ENCODE measurements around the gene LUC7L.
A peak's percentile ranks its signal among the peaks of the same experiment; 100 is the strongest.
"Not testable (repeated sequence)": the region's sequence is repeated elsewhere in the genome, so short reads cannot be mapped to it uniquely, and the experiment has no call there.

LUC7L gene

DNA sequence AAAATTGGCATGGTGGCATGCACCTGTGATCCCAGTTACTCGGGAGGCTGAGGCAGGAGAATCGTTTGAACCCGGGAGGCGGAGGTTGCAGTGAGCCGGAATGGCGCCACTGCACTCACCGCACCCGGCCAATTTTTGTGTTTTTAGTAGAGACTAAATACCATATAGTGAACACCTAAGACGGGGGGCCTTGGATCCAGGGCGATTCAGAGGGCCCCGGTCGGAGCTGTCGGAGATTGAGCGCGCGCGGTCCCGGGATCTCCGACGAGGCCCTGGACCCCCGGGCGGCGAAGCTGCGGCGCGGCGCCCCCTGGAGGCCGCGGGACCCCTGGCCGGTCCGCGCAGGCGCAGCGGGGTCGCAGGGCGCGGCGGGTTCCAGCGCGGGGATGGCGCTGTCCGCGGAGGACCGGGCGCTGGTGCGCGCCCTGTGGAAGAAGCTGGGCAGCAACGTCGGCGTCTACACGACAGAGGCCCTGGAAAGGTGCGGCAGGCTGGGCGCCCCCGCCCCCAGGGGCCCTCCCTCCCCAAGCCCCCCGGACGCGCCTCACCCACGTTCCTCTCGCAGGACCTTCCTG is 49.1 kb downstream of the LUC7L start, which contains the start of gene HBQ1:
Gene HBQ1 (plus strand): TSS at position 359 of the 575 bp plus-strand sequence. CDS start 28 bp downstream, at position 387.
- DNase-seq (ENCODE audit: low read depth in 2 of 2) = peak in 1 of 2 donors; percentile 46

DNA sequence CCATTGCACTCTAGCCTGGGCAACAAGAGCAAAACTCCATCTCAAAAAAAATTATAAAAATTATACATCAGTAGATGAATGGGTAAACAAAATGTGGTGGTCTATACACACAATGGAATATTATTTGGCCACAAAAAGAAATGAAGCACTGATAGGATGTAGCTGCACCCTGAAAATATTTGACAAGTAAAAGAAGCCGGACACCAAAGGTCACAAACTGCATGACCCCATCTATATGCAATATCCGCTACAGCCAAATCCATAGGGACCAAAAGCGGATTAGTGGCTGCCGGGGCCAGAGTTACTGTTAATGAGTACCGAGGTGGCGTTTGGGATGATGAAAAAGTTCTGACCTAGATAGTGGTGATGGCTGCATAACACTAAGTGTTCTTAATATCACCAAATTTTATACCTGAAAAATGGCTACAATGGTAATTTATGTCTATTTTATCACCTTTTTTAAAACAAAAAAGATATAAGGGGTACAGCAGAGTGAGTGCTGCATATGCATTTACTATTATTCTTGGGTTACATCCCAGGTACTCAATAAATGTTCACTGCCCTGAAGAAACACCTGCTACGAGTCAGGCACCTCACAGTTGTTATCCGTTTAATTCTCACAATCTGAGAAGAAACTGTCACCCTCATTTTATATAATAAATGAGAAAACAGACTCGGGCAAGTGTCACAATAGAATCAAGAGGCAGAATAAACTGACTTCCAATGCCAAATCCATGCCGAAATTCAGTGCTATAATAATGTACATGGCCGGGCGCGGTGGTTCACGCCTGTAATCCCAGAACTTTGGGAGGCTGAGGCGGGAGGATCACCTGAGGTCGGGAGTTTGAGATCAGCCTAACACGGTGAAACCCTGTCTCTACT is 49.8 kb downstream of the LUC7L start:
- DNase-seq (ENCODE audit: low read depth in 2 of 2) = no peak

DNA sequence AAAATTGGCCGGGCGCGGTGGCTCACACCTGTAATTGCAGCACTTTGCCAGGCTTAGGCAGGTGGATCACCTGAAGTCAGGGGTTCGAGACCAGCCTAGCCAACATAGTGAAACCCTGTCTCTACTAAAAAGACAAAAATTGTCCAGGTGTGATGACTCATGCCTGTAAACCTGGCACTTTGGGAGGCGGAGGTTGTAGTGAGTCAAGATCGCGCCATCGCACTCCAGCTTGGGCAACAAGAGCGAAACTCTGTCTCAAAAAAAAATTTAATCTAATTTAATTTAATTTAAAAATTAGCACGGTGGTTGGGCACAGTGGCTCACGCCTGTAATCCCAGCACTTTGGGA is 50.6 kb downstream of the LUC7L start:
- no peak for DNase-seq (ENCODE audit: low read depth in 2 of 2)

DNA sequence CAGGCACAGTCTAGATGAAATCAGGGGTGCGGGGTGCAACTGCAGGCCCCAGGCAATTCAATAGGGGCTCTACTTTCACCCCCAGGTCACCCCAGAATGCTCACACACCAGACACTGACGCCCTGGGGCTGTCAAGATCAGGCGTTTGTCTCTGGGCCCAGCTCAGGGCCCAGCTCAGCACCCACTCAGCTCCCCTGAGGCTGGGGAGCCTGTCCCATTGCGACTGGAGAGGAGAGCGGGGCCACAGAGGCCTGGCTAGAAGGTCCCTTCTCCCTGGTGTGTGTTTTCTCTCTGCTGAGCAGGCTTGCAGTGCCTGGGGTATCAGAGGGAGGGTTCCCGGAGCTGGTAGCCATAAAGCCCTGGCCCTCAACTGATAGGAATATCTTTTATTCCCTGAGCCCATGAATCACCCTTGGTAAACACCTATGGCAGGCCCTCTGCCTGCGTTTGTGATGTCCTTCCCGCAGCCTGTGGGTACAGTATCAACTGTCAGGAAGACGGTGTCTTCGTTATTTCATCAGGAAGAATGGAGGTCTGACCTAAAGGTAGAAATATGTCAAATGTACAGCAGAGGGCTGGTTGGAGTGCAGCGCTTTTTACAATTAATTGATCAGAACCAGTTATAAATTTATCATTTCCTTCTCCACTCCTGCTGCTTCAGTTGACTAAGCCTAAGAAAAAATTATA is 51.1 kb downstream of the LUC7L start:
- no peak for DNase-seq (ENCODE audit: low read depth in 2 of 2)

DNA sequence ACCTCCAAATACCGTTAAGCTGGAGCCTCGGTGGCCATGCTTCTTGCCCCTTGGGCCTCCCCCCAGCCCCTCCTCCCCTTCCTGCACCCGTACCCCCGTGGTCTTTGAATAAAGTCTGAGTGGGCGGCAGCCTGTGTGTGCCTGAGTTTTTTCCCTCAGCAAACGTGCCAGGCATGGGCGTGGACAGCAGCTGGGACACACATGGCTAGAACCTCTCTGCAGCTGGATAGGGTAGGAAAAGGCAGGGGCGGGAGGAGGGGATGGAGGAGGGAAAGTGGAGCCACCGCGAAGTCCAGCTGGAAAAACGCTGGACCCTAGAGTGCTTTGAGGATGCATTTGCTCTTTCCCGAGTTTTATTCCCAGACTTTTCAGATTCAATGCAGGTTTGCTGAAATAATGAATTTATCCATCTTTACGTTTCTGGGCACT is 51.8 kb downstream of the LUC7L start:
- DNase-seq (ENCODE audit: low read depth in 2 of 2) = no peak

DNA sequence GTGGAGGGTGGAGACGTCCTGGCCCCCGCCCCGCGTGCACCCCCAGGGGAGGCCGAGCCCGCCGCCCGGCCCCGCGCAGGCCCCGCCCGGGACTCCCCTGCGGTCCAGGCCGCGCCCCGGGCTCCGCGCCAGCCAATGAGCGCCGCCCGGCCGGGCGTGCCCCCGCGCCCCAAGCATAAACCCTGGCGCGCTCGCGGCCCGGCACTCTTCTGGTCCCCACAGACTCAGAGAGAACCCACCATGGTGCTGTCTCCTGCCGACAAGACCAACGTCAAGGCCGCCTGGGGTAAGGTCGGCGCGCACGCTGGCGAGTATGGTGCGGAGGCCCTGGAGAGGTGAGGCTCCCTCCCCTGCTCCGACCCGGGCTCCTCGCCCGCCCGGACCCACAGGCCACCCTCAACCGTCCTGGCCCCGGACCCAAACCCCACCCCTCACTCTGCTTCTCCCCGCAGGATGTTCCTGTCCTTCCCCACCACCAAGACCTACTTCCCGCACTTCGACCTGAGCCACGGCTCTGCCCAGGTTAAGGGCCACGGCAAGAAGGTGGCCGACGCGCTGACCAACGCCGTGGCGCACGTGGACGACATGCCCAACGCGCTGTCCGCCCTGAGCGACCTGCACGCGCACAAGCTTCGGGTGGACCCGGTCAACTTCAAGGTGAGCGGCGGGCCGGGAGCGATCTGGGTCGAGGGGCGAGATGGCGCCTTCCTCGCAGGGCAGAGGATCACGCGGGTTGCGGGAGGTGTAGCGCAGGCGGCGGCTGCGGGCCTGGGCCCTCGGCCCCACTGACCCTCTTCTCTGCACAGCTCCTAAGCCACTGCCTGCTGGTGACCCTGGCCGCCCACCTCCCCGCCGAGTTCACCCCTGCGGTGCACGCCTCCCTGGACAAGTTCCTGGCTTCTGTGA is 52.5 kb downstream of the LUC7L start, which contains the start of gene HBA1:
Gene HBA1 (plus strand): TSS at position 204 of the 906 bp plus-strand sequence. CDS start 37 bp downstream, at position 241.
- DNase-seq (ENCODE audit: low read depth in 2 of 2) = not testable (repeated sequence)

DNA sequence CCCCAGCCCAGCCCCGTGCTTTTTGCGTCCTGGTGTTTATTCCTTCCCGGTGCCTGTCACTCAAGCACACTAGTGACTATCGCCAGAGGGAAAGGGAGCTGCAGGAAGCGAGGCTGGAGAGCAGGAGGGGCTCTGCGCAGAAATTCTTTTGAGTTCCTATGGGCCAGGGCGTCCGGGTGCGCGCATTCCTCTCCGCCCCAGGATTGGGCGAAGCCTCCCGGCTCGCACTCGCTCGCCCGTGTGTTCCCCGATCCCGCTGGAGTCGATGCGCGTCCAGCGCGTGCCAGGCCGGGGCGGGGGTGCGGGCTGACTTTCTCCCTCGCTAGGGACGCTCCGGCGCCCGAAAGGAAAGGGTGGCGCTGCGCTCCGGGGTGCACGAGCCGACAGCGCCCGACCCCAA is 53.2 kb downstream of the LUC7L start:
- not testable (repeated sequence) for DNase-seq (ENCODE audit: low read depth in 2 of 2)

DNA sequence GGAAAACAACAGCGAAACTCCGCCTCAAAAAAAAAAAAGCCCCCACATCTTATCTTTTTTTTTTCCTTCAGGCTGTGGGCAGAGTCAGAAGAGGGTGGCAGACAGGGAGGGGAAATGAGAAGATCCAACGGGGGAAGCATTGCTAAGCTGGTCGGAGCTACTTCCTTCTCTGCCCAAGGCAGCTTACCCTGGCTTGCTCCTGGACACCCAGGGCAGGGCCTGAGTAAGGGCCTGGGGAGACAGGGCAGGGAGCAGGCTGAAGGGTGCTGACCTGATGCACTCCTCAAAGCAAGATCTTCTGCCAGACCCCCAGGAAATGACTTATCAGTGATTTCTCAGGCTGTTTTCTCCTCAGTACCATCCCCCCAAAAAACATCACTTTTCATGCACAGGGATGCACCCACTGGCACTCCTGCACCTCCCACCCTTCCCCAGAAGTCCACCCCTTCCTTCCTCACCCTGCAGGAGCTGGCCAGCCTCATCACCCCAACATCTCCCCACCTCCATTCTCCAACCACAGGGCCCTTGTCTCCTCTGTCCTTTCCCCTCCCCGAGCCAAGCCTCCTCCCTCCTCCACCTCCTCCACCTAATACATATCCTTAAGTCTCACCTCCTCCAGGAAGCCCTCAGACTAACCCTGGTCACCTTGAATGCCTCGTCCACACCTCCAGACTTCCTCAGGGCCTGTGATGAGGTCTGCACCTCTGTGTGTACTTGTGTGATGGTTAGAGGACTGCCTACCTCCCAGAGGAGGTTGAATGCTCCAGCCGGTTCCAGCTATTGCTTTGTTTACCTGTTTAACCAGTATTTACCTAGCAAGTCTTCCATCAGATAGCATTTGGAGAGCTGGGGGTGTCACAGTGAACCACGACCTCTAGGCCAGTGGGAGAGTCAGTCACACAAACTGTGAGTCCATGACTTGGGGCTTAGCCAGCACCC is 54.0 kb downstream of the LUC7L start:
- no peak for DNase-seq (ENCODE audit: low read depth in 2 of 2)

DNA sequence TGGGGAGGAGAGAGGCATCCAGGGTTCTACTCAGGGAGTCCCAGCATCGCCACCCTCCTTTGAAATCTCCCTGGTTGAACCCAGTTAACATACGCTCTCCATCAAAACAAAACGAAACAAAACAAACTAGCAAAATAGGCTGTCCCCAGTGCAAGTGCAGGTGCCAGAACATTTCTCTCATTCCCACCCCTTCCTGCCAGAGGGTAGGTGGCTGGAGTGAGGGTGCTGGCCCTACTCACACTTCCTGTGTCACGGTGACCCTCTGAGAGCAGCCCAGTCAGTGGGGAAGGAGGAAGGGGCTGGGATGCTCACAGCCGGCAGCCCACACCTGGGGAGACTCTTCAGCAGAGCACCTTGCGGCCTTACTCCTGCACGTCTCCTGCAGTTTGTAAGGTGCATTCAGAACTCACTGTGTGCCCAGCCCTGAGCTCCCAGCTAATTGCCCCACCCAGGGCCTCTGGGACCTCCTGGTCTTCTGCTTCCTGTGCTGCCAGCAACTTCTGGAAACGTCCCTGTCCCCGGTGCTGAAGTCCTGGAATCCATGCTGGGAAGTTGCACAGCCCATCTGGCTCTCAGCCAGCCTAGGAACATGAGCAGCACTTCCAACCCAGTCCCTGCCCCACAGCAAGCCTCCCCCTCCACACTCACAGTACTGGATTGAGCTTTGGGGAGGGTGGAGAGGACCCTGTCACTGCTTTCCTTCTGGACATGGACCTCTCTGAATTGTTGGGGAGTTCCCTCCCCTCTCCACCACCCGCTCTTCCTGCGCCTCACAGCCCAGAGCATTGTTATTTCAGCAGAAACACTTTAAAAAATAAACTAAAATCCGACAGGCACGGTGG is 55.1 kb downstream of the LUC7L start:
- not testable (repeated sequence) for DNase-seq (ENCODE audit: low read depth in 2 of 2)

DNA sequence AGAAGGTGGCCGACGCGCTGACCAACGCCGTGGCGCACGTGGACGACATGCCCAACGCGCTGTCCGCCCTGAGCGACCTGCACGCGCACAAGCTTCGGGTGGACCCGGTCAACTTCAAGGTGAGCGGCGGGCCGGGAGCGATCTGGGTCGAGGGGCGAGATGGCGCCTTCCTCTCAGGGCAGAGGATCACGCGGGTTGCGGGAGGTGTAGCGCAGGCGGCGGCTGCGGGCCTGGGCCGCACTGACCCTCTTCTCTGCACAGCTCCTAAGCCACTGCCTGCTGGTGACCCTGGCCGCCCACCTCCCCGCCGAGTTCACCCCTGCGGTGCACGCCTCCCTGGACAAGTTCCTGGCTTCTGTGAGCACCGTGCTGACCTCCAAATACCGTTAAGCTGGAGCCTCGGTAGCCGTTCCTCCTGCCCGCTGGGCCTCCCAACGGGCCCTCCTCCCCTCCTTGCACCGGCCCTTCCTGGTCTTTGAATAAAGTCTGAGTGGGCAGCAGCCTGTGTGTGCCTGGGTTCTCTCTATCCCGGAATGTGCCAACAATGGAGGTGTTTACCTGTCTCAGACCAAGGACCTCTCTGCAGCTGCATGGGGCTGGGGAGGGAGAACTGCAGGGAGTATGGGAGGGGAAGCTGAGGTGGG is 55.9 kb downstream of the LUC7L start:
- DNase-seq (ENCODE audit: low read depth in 2 of 2) = not testable (repeated sequence)

DNA sequence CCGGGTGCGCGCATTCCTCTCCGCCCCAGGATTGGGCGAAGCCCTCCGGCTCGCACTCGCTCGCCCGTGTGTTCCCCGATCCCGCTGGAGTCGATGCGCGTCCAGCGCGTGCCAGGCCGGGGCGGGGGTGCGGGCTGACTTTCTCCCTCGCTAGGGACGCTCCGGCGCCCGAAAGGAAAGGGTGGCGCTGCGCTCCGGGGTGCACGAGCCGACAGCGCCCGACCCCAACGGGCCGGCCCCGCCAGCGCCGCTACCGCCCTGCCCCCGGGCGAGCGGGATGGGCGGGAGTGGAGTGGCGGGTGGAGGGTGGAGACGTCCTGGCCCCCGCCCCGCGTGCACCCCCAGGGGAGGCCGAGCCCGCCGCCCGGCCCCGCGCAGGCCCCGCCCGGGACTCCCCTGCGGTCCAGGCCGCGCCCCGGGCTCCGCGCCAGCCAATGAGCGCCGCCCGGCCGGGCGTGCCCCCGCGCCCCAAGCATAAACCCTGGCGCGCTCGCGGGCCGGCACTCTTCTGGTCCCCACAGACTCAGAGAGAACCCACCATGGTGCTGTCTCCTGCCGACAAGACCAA is 56.8 kb downstream of the LUC7L start, which contains the start of gene HBA2:
Gene HBA2 (plus strand): TSS at position 503 of the 568 bp plus-strand sequence. CDS start 37 bp downstream, at position 540.
- DNase-seq (ENCODE audit: low read depth in 2 of 2) = not testable (repeated sequence)

DNA sequence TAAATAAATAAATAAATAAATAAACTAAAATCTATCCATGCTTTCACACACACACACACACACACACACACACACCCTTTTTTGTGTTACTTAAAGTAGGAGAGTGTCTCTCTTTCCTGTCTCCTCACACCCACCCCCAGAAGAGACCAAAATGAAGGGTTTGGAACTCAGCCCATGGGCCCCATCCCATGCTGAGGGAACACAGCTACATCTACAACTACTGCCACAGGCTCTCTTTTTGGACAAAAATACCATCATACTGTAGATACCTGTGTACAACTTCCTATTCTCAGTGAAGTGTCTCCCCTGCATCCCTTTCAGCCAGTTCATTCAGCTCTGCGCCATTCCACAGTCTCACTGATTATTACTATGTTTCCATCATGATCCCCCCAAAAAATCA is 58.5 kb downstream of the LUC7L start:
- DNase-seq (ENCODE audit: low read depth in 2 of 2) = no peak

DNA sequence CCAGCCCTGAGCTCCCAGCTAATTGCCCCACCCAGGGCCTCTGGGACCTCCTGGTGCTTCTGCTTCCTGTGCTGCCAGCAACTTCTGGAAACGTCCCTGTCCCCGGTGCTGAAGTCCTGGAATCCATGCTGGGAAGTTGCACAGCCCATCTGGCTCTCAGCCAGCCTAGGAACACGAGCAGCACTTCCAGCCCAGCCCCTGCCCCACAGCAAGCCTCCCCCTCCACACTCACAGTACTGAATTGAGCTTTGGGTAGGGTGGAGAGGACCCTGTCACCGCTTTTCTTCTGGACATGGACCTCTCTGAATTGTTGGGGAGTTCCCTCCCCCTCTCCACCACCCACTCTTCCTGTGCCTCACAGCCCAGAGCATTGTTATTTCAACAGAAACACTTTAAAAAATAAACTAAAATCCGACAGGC is 59.2 kb downstream of the LUC7L start:
- not testable (repeated sequence) for DNase-seq (ENCODE audit: low read depth in 2 of 2)

DNA sequence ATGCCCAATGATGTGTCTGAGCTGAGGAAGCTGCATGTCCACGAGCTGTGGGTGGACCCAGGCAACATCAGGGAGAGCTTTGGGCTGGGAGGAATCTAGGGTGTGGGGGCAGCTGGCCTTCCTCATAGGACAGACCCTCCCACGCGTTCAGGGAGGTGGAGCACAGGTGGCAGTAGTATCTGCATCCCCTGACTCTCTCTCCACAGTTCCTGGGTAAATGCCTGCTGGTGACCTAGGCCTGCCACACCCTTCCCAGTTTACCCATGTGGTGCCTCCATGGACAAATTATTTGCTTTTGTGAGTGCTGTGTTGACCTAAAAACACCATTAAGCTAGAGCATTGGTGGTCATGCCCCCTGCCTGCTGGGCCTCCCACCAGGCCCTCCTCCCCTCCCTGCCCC is 60.2 kb downstream of the LUC7L start:
- DNase-seq (ENCODE audit: low read depth in 2 of 2) = no peak

DNA sequence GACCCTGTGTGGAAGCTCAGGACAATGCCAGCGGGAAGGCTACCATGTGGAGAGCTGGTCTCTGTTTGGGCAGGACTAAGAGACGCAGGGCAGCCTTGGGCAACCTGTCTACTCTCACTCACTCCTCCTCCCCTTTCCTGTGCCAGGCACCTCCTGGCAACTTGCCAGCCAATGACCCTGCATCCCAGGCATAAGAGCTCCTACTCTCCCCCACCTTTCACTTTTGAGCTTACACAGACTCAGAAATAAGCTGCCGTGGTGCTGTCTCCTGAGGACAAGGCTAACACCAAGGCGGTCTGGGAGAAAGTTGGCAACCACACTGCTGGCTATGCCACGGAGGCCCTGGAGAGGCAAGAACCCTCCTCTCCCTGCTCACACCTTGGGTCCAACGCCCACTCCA is 60.8 kb downstream of the LUC7L start:
- no peak for DNase-seq (ENCODE audit: low read depth in 2 of 2)

DNA sequence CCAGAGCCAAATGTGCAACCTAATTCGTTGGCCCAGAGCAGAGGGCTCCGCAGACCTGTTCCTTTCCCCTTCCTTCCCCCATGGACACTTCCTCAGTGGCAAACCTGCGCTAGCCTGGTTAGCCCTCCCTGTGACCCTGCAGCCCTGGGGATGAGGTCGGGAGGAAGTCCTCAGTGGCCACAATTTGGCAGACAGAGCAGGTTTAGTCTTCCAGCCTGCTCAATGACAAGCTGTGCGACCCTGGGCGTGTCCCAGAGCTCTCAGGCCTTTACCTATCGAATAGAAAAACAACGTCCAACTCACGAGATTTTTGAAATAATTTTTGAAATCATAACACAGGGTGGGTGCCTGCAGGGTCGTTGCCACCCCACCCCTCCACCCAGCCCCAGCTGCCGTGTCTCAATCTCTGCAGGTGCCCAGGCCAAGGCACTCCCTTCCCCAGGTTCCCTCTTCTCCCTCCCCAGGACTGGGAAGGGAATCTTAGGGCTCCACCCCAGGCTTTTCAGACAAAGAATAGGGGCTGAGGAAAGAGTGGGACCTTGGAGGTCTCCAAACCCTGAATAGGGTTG is 62.0 kb downstream of the LUC7L start:
- no peak for DNase-seq (ENCODE audit: low read depth in 2 of 2)

DNA sequence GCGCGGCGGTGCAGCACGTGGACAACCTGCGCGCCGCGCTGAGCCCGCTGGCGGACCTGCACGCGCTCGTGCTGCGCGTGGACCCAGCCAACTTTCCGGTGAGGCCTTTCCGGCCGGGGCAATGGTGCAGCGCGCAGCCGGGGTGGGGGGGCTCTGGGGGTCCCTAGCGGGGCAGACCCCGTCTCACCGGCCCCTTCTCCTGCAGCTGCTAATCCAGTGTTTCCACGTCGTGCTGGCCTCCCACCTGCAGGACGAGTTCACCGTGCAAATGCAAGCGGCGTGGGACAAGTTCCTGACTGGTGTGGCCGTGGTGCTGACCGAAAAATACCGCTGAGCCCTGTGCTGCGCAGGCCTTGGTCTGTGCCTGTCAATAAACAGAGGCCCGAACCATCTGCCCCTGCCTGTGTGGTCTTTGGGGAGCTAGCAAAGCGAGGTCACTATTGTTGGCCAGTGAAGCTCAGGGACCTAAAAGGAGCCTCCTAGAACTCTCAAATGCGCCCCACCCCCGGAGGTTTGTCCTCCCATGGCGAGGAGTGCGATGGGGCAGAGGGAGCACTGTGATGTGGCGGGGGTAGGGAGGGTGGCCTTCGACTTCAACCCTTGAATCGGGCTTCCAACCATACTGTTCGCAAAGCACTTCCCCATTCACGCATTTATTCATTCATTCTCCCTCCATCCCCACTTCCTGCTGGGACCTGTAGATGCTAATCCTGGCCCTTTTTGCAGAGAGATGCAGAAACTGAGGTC is 62.7 kb downstream of the LUC7L start:
- DNase-seq (ENCODE audit: low read depth in 2 of 2) = no peak

All from stimulated activated CD4-positive, alpha-beta T cell treated with anti-CD3 and anti-CD28 coated beads, Interleukin-1b, Interleukin-23, amount 100 ng/mL, for 4 hours (primary cell).